GM21367 (cell line): ENCODE measurements around the gene MAU2.

Experiments
- ATAC-seq: cut with Tn5 transposase; IDR thresholded peaks from one replicate; pipeline ENCODE4 v1.9.1; 2021; ENCODE audit not compliant: unreplicated experiment

Gene MAU2

GRCh38 chr19:19320361-19321140, at the start of gene MAU2, which contains the start of gene SUGP1:
MAU2 (plus strand) TSS chr19:19320829; CDS start chr19:19320860, 31 bp downstream.
SUGP1 (minus strand) TSS chr19:19320509; CDS start chr19:19320496, 13 bp downstream.
- peak; percentile 73 for ATAC-seq

GRCh38 chr19:19271828-19272599, 48.6 kb upstream of the MAU2 start:
- ATAC-seq: no peak

GRCh38 chr19:19274146-19274545, 46.5 kb upstream of the MAU2 start:
- no peak for ATAC-seq

GRCh38 chr19:19274716-19275565, 45.7 kb upstream of the MAU2 start:
- no peak for ATAC-seq

- no peak for ATAC-seq
These were observed 44.2 kb upstream of the MAU2 start for GRCh38 chr19:19276386-19276785.

GRCh38 chr19:19276851-19277250, 43.8 kb upstream of the MAU2 start:
- no peak for ATAC-seq

GRCh38 chr19:19278315-19278714, 42.3 kb upstream of the MAU2 start:
- ATAC-seq: no peak

GRCh38 chr19:19279062-19279612, 41.5 kb upstream of the MAU2 start:
- no peak for ATAC-seq

GRCh38 chr19:19279853-19280252, 40.8 kb upstream of the MAU2 start:
- ATAC-seq: no peak

GRCh38 chr19:19280561-19280960, 40.1 kb upstream of the MAU2 start:
- no peak for ATAC-seq

GRCh38 chr19:19285686-19286085, 34.9 kb upstream of the MAU2 start:
- no peak for ATAC-seq

GRCh38 chr19:19292607-19293006, 28.0 kb upstream of the MAU2 start:
- ATAC-seq: no peak

GRCh38 chr19:19294914-19295313, 25.7 kb upstream of the MAU2 start:
- no peak for ATAC-seq

GRCh38 chr19:19296953-19297689, 23.5 kb upstream of the MAU2 start:
- ATAC-seq: no peak

- no peak for ATAC-seq
These were observed 22.9 kb upstream of the MAU2 start for GRCh38 chr19:19297759-19298158.

- ATAC-seq: no peak
These were observed 20.0 kb upstream of the MAU2 start for GRCh38 chr19:19300613-19301012.

- ATAC-seq: no peak
These were observed 17.2 kb upstream of the MAU2 start for GRCh38 chr19:19303411-19303810.

- no peak for ATAC-seq
These were observed 16.3 kb upstream of the MAU2 start for GRCh38 chr19:19304186-19304965.

- ATAC-seq: no peak
These were observed 15.6 kb upstream of the MAU2 start for GRCh38 chr19:19305066-19305465.
